ENCODE data around the gene CD70.

DNA sequence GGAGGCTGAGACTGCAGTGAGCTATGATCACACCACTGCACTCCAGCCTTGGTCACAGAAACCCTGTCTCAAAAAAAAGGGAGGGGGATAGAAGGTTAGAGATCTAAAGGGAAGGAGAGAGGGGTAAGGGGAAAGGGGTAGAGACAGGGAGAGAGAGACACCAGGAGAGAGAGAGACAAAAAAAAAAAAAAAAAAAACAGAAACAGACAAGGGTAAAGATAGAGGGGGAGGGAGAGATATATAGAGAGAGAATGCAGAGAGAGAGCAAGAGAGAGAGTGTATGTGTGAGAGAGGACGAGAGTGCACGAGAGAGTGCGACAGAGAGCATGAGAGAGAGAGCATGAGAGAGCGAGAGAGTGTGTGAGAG is 4.2 kb downstream of the CD70 start:
- TF ChIP-seq, protein P1, sequence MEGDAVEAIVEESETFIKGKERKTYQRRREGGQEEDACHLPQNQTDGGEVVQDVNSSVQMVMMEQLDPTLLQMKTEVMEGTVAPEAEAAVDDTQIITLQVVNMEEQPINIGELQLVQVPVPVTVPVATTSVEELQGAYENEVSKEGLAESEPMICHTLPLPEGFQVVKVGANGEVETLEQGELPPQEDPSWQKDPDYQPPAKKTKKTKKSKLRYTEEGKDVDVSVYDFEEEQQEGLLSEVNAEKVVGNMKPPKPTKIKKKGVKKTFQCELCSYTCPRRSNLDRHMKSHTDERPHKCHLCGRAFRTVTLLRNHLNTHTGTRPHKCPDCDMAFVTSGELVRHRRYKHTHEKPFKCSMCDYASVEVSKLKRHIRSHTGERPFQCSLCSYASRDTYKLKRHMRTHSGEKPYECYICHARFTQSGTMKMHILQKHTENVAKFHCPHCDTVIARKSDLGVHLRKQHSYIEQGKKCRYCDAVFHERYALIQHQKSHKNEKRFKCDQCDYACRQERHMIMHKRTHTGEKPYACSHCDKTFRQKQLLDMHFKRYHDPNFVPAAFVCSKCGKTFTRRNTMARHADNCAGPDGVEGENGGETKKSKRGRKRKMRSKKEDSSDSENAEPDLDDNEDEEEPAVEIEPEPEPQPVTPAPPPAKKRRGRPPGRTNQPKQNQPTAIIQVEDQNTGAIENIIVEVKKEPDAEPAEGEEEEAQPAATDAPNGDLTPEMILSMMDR (IDR thresholded peaks at IDR 0.05): no peak
- no peak for TF ChIP-seq POLR2AphosphoS5 (IDR thresholded peaks at IDR 0.05; ENCODE audit: low read depth, low read length)
- TF ChIP-seq SIN3A (IDR thresholded peaks at IDR 0.05; ENCODE audit: borderline replicate concordance, insufficient read depth, low read depth, low read length): no peak
- no peak for TF ChIP-seq TCF7L2 (IDR thresholded peaks at IDR 0.05; ENCODE audit: low read depth, low read length)
- TF ChIP-seq, protein P2, sequence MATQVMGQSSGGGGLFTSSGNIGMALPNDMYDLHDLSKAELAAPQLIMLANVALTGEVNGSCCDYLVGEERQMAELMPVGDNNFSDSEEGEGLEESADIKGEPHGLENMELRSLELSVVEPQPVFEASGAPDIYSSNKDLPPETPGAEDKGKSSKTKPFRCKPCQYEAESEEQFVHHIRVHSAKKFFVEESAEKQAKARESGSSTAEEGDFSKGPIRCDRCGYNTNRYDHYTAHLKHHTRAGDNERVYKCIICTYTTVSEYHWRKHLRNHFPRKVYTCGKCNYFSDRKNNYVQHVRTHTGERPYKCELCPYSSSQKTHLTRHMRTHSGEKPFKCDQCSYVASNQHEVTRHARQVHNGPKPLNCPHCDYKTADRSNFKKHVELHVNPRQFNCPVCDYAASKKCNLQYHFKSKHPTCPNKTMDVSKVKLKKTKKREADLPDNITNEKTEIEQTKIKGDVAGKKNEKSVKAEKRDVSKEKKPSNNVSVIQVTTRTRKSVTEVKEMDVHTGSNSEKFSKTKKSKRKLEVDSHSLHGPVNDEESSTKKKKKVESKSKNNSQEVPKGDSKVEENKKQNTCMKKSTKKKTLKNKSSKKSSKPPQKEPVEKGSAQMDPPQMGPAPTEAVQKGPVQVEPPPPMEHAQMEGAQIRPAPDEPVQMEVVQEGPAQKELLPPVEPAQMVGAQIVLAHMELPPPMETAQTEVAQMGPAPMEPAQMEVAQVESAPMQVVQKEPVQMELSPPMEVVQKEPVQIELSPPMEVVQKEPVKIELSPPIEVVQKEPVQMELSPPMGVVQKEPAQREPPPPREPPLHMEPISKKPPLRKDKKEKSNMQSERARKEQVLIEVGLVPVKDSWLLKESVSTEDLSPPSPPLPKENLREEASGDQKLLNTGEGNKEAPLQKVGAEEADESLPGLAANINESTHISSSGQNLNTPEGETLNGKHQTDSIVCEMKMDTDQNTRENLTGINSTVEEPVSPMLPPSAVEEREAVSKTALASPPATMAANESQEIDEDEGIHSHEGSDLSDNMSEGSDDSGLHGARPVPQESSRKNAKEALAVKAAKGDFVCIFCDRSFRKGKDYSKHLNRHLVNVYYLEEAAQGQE (IDR thresholded peaks at IDR 0.05; ENCODE audit: insufficient read depth in 1 of 2, low read depth in 2 of 2, low read length in 1 of 2): no peak

Data from Panc1 (cell line).